HG02852 (cell line): ENCODE results near the gene DNAJC30.
A peak's percentile ranks its signal among the peaks of the same experiment; 100 is the strongest.
"Not testable (repeated sequence)": the region's sequence is repeated elsewhere in the genome, so short reads cannot be mapped to it uniquely, and the experiment has no call there.

Source experiments
- ATAC-seq: cut with Tn5 transposase; IDR thresholded peaks from one replicate; pipeline ENCODE4 v1.9.1; 2021; ENCODE audit warnings: mild to moderate bottlenecking, moderate library complexity; ENCODE audit not compliant: unreplicated experiment

The DNAJC30 gene

GRCh38 chr7:73683788-73684693 is 788 bp upstream of the DNAJC30 start:
- peak; percentile 21 for ATAC-seq

- peak; percentile 5 for ATAC-seq
These were observed 553 bp downstream of the DNAJC30 start for GRCh38 chr7:73682745-73683055.

GRCh38 chr7:73681031-73681430 is 2.2 kb downstream of the DNAJC30 start:
- no peak for ATAC-seq

GRCh38 chr7:73680501-73680900 is 2.8 kb downstream of the DNAJC30 start:
- ATAC-seq = no peak

- ATAC-seq = no peak
These were observed 3.5 kb downstream of the DNAJC30 start for GRCh38 chr7:73679709-73680108.

GRCh38 chr7:73678862-73679261 is 4.4 kb downstream of the DNAJC30 start:
- ATAC-seq = no peak

- not testable (repeated sequence) for ATAC-seq
These were observed 7.2 kb downstream of the DNAJC30 start for GRCh38 chr7:73676062-73676461.

GRCh38 chr7:73674468-73675124 is 8.7 kb downstream of the DNAJC30 start:
- ATAC-seq = no peak

GRCh38 chr7:73671857-73672445 is 11.3 kb downstream of the DNAJC30 start:
- no peak for ATAC-seq

GRCh38 chr7:73671322-73671661 is 12.0 kb downstream of the DNAJC30 start:
- ATAC-seq = no peak

GRCh38 chr7:73669858-73670385 is 13.3 kb downstream of the DNAJC30 start:
- no peak for ATAC-seq

GRCh38 chr7:73669288-73669701 is 14.0 kb downstream of the DNAJC30 start:
- ATAC-seq = no peak

GRCh38 chr7:73668886-73669230 is 14.4 kb downstream of the DNAJC30 start:
- ATAC-seq = no peak

- ATAC-seq = no peak
These were observed 15.0 kb downstream of the DNAJC30 start for GRCh38 chr7:73668103-73668885.

GRCh38 chr7:73667344-73668102 is 15.7 kb downstream of the DNAJC30 start, which contains the start of gene VPS37D:
TSS of gene VPS37D (plus strand) at chr7:73667831. CDS start at chr7:73667959, 128 bp downstream.
- ATAC-seq = peak; percentile 95

- no peak for ATAC-seq
These were observed 20.2 kb downstream of the DNAJC30 start for GRCh38 chr7:73663033-73663432.

- not testable (repeated sequence) for ATAC-seq
These were observed 22.7 kb downstream of the DNAJC30 start for GRCh38 chr7:73660594-73660993.

- no peak for ATAC-seq
These were observed 23.3 kb downstream of the DNAJC30 start for GRCh38 chr7:73659983-73660382.

GRCh38 chr7:73655309-73655708 is 27.9 kb downstream of the DNAJC30 start:
- ATAC-seq = not testable (repeated sequence)

GRCh38 chr7:73652541-73652949 is 30.7 kb downstream of the DNAJC30 start:
- ATAC-seq = no peak
